Loucy (cell line): ENCODE results near the gene BCL2L1.

Source experiments
- H2AFZ ChIP-seq: fragments of 200-600 bp; sonication (generic); 2 replicates; pipeline ENCODE4 v1.6.0; 2016; ENCODE audit warnings: antibody characterized with exemption, mild to moderate bottlenecking, low read length, moderate library complexity
- H3F3A ChIP-seq: fragments of 200-600 bp; 2 replicates; pipeline ENCODE4 v1.6.0; 2016; ENCODE audit warnings: antibody characterized with exemption, low read depth, mild to moderate bottlenecking
- H3K27me3 ChIP-seq: fragments of 200-600 bp; sonication (generic); 2 replicates; pipeline ENCODE4 v1.6.1; 2014; ENCODE audit warnings: low read length, mild to moderate bottlenecking; ENCODE audit not compliant: insufficient read depth, poor library complexity, severe bottlenecking
- H3K36me3 ChIP-seq: fragments of 200-600 bp; sonication (generic); 2 replicates; pipeline ENCODE4 v1.6.1; 2016; ENCODE audit warnings: low read length; ENCODE audit not compliant: insufficient read depth
- H3K4me1 ChIP-seq: fragments of 200-600 bp; sonication (generic); 2 replicates; pipeline ENCODE4 v1.5.1; 2014; ENCODE audit warnings: low read length, mild to moderate bottlenecking; ENCODE audit not compliant: insufficient read depth, poor library complexity, severe bottlenecking
- H3K4me2 ChIP-seq: fragments of 200-600 bp; sonication (generic); 2 replicates; pipeline ENCODE4 v1.6.0; 2014; ENCODE audit warnings: antibody characterized with exemption, low read length, low read depth, mild to moderate bottlenecking; ENCODE audit not compliant: poor library complexity, severe bottlenecking
- H3K4me3 ChIP-seq: fragments of 200-600 bp; sonication (generic); 2 replicates; pipeline ENCODE4 v1.5.1; 2014; ENCODE audit warnings: low read length, mild to moderate bottlenecking, mixed read lengths; ENCODE audit not compliant: poor library complexity, severe bottlenecking
- H3K79me2 ChIP-seq: fragments of 200-600 bp; sonication (generic); 2 replicates; pipeline ENCODE4 v1.6.1; 2014; ENCODE audit warnings: low read length; ENCODE audit not compliant: insufficient read depth
- H3K9ac ChIP-seq: fragments of 200-600 bp; sonication (generic); 2 replicates; pipeline ENCODE4 v1.6.0; 2014; ENCODE audit warnings: mild to moderate bottlenecking, low read depth, low read length, moderate library complexity; ENCODE audit not compliant: poor library complexity, severe bottlenecking
- H3K9me2 ChIP-seq: fragments of 200-600 bp; sonication (generic); replicated peaks from 2 replicates; pipeline ENCODE4 v1.6.1; 2016; ENCODE audit warnings: low read depth, low read length, mixed read lengths
- H3K9me3 ChIP-seq: fragments of 200-600 bp; sonication (generic); 2 replicates; pipeline ENCODE4 v1.6.1; 2014; ENCODE audit warnings: mild to moderate bottlenecking, antibody characterized with exemption, low read length, low read depth; ENCODE audit not compliant: insufficient read depth
- H4K20me1 ChIP-seq: fragments of 200-600 bp; sonication (generic); 2 replicates; pipeline ENCODE4 v1.6.0; 2014; ENCODE audit warnings: antibody characterized with exemption, low read length, mild to moderate bottlenecking; ENCODE audit not compliant: insufficient read depth, poor library complexity, severe bottlenecking
- CTCF ChIP-seq: fragments of 200-600 bp; sonication (generic); conservative IDR thresholded peaks from 2 replicates; pipeline ENCODE4 v1.5.1; 2014; ENCODE audit warnings: mild to moderate bottlenecking, antibody characterized with exemption, low read length
- EZH2phosphoT487 ChIP-seq: fragments of 200-600 bp; IDR thresholded peaks from 2 replicates; pipeline ENCODE4 v1.6.1; 2018; ENCODE audit warnings: antibody characterized with exemption, mild to moderate bottlenecking, moderate library complexity, borderline replicate concordance

BCL2L1 gene

GRCh38 chr20:31699801-31700728 lies 22.6 kb downstream of the BCL2L1 start:
- no peaks in the 10 kb centered on the region for H3K27me3 ChIP-seq
- peaks cover 17% of the 10 kb centered on the region for H3K4me1 ChIP-seq
- no peak overlapping the region for H3K4me3 ChIP-seq
- TF ChIP-seq CTCF: no peak
- TF ChIP-seq EZH2phosphoT487: no peak
- no peak overlapping the region for H2AFZ ChIP-seq
- H3F3A ChIP-seq: no peaks in the 10 kb centered on the region
- peak overlapping the region; percentile 47 for H3K9ac ChIP-seq
- peaks cover 25% of the 10 kb centered on the region for H3K36me3 ChIP-seq
- H4K20me1 ChIP-seq: peaks cover 15% of the 10 kb centered on the region
- no peaks in the 10 kb centered on the region for H3K9me2 ChIP-seq
- no peaks in the 10 kb centered on the region for H3K9me3 ChIP-seq
- H3K4me2 ChIP-seq: peak overlapping the region; percentile 46
- peaks cover 78% of the 10 kb centered on the region for H3K79me2 ChIP-seq

DNA sequence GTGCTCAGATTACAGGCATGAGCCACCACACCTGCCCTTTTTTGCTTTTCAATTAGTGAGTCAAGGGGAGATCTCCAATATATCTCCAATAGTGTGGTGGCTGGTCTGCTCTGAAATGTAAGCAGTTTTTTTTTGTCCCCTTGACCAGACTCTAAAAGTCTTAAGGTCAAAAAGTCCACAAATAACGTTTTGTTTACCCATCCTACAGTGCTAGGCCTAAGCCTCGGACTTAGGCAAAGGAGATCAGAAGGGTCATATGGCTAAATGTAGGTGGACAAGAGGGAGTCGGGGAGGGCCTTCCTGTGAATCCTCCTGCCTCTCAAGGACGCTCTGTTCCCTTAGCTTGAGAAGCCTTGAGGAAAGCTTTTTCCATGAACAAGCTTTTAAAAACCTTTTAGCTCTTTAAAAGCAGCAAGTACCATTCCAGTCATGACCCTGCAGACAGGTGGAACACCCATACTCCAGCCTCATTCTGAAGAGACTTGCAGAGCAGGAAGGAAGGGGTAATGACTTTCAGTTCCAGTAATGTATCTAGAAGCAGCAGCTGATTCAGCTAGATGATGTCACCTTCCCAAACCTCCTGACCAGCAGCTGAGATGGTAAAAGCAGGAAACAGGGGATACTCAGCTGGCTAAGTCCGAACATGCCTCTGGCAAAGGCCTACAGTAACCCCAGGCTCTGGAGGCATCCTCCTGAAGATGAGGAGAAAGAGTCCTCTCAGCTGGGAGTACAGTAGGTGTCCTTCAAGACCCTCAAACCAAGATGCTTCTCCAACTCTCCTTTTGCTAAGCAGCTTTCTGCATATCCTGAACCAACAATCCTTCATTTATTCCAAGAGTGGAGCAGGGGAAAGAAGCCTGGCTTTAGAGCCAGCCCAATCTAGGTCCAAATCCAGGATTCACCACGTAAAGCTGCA lies 23.6 kb downstream of the BCL2L1 start:
- H3K9me2 ChIP-seq: no peaks in the 10 kb centered on the region
- H3K4me3 ChIP-seq: no peak overlapping the region
- H3K79me2 ChIP-seq: peaks cover 78% of the 10 kb centered on the region
- H2AFZ ChIP-seq: no peak overlapping the region
- no peaks in the 10 kb centered on the region for H3K27me3 ChIP-seq
- peak overlapping the region; percentile 46 for H3K4me2 ChIP-seq
- no peaks in the 10 kb centered on the region for H3F3A ChIP-seq
- H4K20me1 ChIP-seq: peaks cover 14% of the 10 kb centered on the region
- no peak for TF ChIP-seq CTCF
- TF ChIP-seq EZH2phosphoT487: no peak
- peaks cover 17% of the 10 kb centered on the region for H3K36me3 ChIP-seq
- peak overlapping the region; percentile 47 for H3K9ac ChIP-seq
- no peaks in the 10 kb centered on the region for H3K9me3 ChIP-seq
- peaks cover 27% of the 10 kb centered on the region for H3K4me1 ChIP-seq

DNA sequence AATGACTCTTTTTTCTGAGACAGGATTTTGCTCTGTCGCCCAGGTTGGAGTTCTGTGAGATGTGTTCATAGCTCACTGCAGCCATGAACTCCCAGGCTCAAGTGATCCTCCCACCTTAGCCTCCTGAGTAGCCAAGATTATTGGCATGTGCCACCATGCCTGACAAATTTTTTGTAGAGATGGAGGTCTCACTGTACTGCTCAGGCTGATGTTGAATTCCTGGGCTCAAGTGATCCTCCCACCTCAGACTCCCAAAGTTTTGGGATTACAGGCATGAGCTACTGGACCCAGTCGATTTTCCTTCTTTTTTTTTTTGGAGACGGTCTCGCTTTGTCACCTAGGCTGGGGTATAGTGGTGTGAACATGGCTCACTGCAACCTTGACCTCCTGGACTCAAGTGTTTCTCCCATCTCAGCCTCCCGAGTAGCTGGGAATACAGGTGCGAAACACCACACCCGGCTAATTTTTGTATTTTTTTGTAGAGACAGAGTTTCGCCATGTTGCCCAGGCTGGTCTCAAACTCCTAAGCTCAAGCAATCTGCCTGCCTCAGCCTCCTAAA lies 24.3 kb downstream of the BCL2L1 start:
- Histone ChIP-seq H3F3A (no peaks in the 10 kb centered on the region), H3K4me1 (peaks cover 30% of the 10 kb centered on the region), H3K9me2 (no peaks in the 10 kb centered on the region), H3K4me2 (peak overlapping the region; percentile 46), H3K9me3 (no peaks in the 10 kb centered on the region), H3K36me3 (peaks cover 17% of the 10 kb centered on the region), H3K4me3 (no peak overlapping the region), H3K27me3 (no peaks in the 10 kb centered on the region), H4K20me1 (peaks cover 20% of the 10 kb centered on the region), H3K9ac (peak overlapping the region; percentile 44), H3K79me2 (peaks cover 82% of the 10 kb centered on the region), H2AFZ (no peak overlapping the region)
- no peak for TF ChIP-seq EZH2phosphoT487
- TF ChIP-seq CTCF: no peak
